Daoy (cell line): ENCODE data around the gene FAM227B. TPM values are rescaled to one million over a fixed set of nuclear protein-coding genes. Genes with fewer than 3 reads are reported as not detected.
"Not testable (repeated sequence)": the region's sequence is repeated elsewhere in the genome, so short reads cannot be mapped to it uniquely, and the experiment has no call there.

Source experiments
- DNase-seq: peaks from one replicate; pipeline ENCODE4 v3.0.0-alpha.2; 2015; ENCODE audit warnings: low read depth
- total RNA-seq: library from RNA; depleted of rRNA; stranded (reverse); fragments of >200 nt; shearing (Covaris generic); gene quantifications from 2 replicates; pipeline ENCODE4 v1.2.3, GENCODE V29; 2014

FAM227B gene
- total RNA-seq, 1 experiment from 2014 or later: 1.5 TPM

DNA sequence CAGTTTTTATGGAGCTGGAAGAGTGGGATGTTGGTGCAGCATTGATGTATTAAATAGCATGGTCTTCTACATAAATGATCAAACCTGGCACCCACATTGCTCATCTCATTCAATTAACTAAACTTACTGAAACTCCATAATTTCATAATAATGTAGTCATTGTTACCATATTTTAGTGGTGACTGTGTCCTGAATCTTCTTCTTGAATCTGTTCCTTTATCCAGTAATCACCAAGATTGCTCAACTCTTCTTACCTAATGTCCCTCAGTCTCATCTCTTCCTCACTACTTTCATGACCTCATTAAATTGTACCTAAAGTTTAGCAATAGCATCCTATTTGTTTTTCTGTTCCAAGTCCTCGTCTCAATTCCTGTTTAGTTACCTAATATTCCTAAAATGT is 127.8 kb downstream of the FAM227B start:
- DNase-seq: no peak

DNA sequence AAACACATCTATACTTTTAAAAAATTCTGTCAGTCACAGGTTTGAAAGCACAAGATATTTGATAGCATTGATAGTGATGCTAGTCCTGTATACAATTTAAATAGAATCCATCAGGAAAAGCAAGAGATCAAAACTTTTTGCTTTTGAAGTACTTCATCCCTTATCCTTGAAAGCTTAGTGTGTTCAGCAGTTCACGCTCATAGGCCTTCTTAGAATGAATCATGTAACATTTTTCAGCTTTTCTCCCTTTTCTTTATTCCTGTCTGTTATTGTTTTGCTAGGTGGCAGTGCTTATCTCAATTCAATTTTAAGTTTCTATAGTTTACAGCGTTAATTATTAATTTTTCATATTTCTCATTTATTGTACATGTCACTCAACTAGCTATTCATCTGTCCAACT is 128.5 kb downstream of the FAM227B start:
- DNase-seq: no peak

DNA sequence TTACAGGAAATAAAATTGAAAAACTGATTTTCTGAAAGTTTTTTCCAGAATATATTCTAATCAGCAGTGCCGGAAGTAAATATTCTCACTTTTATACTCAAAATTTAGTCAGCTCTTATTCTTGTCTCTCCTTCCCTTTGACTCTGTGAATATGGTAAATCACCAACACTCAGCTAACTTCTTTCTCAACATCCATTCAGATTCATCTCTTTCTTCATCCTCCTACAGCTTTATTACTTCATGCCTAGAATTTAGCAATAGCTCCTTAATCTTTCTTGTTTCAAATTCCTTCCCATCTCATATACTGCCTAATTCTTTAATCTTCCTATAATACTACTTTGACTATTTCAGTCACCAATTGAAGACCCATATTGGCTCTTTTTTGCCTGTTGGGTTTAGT is 129.7 kb downstream of the FAM227B start:
- no peak for DNase-seq

DNA sequence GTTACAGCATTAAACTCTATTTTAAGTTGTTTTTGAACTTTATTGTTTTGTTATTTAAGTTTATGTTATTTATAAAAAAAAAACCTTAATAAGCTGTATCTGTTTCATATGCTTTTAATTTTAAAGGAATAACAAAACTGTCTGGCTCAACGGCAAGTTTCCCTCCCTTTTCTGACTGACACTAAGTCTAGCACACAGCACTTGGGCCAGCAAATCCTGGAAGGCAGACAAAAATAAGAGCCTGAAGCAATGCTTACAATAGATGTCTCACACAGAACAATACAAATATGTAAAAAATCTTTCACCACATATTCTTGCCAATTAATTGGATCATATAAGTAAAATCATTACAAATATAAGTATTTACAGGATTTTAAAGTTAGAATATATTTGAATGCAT is 135.2 kb downstream of the FAM227B start:
- DNase-seq: not testable (repeated sequence)

DNA sequence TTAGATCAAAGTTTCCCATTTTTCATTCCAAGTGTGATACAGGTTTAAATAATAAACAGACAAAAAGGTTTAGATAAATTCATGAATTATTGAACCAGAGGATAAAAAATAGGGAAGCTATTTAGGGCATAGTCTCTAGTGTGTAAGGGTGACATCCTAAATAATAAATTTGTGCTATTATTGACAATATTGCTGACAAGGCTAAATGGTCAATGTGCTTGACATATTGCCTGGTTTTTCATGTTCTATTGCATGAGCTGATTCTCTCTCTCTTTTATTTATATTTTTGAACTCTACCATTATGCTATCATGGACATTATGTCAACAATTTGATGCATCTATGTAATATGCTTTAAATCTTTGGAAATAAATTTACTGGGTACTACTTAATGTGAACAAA is 141.6 kb downstream of the FAM227B start:
- not testable (repeated sequence) for DNase-seq

DNA sequence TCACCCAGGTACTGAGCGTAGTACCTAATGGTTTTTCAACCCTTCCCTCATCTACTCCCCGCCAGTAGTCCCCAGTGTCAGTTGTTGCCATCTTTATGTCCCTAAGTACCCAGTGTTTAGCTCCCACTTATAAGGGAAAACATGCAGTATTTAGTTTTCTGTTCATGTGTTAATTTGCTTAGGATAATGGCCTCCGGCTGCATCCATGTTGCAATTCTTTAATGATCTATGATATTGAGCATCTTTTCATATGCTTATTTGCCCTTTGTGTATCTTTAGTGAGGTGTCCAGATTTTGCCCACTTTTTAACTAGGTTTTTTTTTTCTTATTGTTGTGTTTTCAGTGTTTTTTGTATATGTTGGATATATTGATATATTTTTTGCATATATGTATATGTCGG is 142.6 kb downstream of the FAM227B start:
- DNase-seq: not testable (repeated sequence)

DNA sequence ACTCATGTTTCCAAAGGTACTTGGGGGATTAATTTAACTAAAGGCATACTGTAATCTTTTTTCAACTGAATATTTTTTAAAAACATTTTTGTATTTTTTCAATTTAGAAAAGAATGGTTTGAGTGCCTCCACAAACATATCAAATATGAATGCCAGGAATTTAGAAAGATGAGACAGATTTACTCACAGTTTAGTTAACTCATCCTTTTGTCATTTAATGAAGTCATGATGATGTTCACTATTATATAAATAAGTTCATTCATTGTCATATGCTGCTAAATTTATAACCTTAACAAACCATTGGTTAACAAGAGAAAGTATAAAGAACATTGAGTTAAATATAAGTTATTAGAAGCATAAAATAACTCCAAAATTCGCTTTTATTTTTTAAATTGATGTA is 147.6 kb downstream of the FAM227B start:
- no peak for DNase-seq

DNA sequence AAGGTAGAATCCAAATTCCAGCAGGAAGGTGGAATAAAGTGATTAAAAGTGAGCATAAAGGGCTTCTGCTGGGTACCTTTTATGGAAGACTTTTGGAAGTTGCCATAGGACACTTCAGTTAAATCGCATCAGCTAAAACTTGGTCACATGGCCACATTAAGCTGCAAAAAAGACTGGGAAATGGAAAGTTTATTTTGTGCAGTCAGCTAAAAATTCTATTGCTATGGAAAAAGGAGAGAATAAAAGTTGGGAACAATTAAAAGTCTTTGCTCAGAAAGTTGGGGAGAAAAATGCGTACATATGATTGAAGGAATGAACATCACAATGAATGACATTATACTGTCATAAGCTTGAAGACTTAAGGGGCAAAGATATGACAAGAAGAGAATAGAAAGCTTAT is 148.3 kb downstream of the FAM227B start:
- DNase-seq: no peak

DNA sequence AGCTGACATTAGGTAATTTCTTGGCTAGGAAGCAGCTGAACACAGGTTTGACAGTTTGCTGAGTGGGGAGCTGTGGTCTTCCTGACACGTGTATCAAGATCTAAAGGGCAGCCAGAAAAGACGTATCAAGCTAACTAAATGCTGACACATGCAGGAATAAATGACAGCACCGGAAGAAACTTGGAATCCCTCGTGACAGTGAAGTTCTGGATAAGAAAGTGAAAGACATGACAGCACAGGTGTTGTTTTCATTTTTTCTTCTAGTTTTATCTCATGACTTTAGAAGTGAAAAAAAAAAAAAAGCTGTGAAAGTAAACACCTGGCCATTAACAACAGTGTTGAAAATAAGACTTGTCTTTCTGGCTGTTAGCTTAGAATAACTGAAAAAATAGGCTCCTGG is 148.9 kb downstream of the FAM227B start:
- no peak for DNase-seq

DNA sequence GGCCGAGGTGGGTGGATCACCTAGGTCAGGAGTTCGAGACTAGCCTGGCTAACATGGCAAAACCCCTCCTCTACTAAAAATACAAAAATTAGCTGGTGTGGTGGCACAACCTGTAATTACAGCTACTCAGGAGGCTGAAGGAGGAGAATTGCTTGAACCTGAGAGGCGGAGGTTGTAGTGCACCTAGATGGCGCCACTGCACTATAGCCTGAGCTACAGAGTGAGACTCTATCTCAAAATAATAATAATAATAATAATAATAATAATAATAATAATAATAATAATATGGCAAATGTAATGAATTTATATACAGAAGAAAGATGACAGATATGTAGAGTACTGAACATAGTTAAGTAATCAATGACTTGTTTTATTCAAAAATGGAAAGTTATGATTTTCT is 149.4 kb downstream of the FAM227B start:
- not testable (repeated sequence) for DNase-seq

DNA sequence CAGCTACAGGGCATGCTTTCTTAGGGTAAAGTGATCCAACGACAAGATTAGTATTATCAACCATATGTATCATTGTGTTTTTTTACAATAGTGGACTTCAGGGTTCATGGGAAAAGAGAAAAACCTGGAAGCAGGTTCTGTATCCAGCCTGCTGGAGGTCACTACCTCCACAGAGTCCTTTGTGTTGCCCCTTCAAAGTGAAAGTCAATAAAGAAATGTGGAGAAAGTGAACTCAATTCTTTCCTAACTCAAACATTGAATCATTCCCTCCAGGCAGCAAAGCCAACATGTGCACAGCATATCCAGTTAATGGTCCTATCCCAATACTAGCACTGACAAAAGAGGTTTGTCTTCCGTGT is 152.2 kb downstream of the FAM227B start:
- DNase-seq: no peak

DNA sequence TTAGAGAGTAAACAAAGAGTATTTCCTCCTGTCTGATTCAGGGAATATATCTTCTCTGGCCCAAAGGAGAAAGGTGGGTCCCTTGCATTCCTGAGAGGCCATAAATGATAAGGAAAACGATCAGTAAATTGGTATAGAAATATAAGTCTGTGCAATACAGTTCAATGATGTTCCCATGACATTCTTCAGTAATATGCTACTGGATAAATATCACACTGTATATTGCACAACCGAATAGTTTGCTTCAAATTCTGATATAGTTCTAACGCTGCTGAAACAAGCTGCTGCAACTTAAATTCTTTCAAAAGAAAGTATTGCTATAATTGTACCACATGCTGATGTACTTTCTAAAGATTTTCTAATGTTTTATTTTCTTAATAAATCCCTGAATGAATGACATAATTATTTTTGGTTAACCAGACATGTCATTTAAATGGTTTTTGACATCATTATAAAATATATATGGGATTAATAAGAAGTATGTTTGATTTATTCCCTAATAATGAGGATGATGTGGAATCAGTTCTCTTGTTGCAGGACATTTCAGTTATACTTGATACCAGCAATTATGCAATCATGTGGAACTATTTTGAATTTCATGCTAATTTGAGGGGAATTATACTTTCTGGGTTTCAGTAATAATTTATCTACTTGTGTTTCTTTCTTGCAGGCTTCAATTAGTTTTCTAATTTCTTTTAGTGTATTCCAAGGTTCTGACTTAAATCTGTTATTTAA is 152.7 kb downstream of the FAM227B start:
- no peak for DNase-seq

DNA sequence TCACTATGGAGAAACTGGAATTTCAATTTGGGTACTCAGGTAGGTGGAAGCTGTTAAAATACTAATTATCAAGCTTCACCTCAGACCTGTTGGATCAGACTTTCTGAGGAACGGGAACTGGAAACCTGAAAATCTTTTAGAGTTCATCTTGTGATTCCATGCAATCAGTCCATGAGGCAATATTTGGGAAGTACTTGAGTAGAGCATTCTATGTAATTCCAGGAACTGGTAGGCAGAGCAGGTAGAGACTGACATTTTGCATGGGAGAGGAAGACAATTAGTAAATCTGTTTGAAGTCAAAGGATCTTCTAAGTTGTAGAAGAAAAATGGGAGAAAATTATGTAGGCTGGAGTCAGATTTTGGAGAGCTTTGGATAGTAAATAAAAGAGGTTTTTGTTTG is 154.5 kb downstream of the FAM227B start:
- DNase-seq: no peak

DNA sequence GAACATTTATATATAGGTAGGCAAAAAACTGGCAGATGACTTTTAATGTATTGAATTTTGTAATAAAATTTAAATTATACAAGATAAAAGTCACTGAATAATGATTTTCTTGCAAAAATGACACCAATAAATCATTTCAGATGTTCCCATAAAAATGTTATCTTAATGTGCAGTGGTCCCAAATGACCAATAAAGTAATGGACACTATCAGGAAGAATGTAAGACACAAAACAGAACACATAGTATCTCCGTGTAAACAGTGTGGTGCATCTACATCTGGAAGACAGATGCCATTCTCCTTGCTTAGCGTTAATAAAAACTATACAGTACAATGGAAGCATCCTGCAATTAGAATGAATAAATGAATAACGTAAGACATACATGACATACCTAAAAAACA is 156.1 kb downstream of the FAM227B start:
- DNase-seq: no peak

DNA sequence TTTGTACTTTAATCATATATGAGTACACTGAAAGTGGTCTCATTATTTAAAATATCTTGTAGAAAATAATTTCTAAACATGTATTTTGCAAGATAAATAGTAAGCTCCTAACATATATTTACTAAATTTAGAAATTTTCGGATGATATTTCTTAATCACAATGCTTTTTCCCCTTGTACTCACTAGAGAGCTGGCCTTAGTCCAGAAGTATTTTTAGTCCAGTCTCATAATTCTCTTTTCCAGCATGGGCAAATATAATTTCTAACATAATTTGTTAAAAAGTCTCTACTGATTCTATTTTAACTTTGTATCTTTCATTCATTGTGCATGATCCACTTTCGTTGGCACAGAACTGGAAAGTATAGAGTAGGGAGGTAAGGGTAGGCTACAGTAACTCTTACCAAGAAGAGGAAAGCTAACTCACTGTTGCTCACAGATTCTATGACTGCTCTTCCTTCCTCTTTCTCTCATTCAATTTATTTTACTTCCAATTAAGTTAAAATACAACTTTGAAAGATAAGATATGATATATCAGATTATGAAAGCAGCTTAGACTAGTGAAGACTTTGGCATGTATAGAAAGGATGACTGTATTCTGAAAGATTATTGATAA is 158.3 kb downstream of the FAM227B start:
- DNase-seq: no peak

DNA sequence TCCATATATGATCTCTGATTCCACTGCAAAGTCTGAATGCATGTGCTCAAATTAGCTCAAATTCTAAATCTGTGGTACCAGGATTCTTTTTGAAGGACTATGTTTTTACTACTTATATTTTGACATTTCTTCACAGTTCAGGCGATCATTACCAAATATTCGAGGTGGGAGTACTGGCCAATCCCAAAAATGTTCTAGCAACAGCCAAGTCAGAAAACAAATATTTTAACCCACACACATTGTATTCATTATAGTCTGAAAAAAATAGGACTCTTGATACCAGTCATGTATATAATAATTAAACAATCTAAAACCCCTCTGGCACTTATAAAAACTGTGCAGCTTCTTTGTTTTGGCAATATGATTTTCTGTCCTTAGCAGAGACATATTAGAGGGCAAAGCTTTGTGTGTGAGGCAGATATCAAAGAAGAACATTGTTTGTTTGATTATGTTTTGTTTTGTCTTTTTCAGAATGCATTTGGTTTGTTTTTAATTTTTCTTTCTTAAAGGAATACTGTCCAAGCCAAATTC is 160.1 kb downstream of the FAM227B start:
- no peak for DNase-seq

DNA sequence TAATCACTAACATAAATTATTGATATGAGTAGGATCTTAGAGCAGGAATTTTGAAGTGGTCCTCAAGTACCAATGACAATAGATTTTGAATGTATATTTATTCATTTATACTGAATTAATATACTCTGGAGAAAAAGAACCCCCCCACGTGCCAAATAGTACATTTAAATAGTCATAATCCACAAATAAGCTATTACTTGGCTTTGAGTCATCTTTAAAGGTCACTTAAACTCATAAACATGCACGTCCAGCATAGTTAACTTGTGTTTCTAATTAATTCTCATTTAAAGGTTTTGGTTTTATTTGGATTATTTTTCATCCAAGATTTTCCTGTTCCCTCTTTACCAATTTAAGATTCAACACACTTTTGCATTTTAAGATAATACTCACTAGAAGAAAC is 162.5 kb downstream of the FAM227B start:
- no peak for DNase-seq

DNA sequence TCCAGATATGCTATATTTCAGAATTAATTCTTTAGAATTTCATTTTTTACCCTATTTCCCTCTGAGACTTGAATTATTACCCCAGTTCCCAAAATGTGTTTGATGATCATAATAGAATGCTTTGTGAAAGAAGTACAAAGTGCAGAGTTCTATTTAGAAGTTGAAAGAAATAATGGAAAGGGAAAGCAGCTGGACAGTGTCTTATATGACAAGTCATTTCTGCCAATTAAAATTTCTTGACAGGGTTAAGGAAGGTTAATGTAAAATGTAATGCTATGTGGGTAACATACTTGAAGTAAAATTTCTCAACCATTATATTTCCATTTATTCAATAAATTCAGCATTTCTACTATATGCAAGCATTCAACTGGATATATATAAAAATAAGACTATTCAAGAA is 164.5 kb downstream of the FAM227B start:
- no peak for DNase-seq

DNA sequence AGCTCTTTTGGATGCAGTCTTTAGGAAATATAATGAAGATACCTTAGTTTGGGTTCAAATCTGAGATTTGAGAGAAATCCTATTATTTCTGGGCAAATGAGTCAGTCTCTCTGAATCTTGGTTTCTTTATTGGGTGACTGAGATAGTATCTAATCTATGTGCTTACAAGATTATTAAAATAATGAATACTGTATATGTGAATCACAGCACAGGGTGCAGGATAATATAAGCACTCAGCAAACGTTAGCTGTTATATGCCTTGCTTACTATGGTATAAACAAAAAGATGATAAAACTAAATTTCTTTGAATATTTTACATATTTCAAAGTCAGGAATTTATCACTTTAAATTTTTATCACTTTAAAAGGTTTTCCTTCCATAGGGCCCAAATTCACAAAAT is 168.0 kb downstream of the FAM227B start:
- no peak for DNase-seq

DNA sequence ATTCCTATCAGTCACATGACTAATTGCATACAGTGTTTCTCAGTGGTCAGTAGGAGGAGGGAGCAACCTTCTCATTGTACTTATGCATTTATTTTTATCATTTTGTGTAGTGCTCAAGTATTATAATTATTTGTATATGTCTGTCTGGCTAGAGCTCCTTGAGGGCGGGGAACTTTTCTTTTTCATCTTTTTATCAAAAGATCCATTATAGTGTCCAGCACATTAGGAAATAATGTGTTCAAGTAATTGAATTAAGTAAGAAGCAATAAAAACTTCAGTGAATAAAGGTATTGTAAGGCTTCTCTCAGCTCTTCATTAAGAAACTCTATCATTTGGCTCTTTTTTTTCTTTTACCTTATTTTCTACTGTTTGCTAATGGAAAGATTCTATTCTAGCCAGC is 178.8 kb downstream of the FAM227B start:
- DNase-seq: no peak

DNA sequence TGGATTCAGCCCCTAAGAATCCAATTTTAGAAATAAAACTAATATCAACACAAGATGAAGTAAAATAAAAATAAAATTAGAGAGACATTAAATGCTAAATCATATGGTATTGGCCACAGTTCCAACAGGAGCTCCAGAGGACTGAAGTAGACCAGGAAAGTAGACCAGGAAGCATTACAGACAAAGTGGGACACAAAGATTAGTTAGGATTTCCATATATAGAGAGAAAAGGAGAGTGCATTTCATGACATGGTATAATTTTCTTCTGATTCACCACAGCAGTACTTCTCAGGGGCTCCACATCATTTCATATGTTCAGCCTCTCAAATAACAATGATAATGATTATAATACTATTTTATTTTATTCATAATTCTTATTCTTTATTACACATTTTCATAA is 179.3 kb downstream of the FAM227B start:
- no peak for DNase-seq

DNA sequence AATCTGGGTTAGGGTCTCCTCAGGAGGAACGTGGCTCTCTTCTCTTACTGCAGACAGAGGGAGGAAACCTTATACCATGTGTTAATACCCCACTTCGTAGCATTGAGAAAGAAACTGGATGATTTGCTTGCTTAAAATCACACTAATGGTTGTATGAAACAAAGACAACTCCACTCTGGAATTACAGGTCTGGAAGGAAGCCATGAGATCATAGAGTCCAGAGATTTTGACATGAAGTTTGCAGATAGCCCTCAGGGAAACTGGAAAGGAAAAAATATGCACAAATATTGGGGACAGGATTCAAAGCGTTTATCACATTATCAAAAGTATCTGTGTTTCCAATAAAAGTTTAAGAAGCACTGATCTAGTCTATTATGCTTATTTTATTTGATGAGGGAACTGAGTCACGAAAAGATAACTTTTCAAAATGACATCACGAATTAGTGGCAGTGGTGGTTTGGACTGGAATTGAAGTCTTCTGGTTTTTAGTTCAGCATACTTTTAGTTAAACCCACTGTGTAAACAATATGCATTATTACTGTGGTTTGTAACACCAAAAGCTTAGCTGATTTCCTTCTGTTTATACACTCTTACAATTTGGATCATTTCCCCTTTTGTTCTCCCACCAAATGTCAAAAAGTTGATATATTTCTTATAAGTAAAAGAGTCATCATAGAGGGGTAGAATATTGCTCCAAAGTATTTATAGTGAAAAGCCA is 180.8 kb downstream of the FAM227B start:
- no peak for DNase-seq
